GM18505 (cell line): Measurements from ENCODE around the gene NAV2.

Experiments
- ATAC-seq: cut with Tn5 transposase; IDR thresholded peaks from one replicate; pipeline ENCODE4 v1.9.1; 2021; ENCODE audit not compliant: unreplicated experiment
- POLR2A ChIP-seq: IDR thresholded peaks from 4 replicates; pipeline ENCODE4 v1.6.1; 2011; ENCODE audit warnings: borderline replicate concordance; ENCODE audit not compliant: insufficient read depth, insufficient read length; ENCODE audit errors: extremely low read depth

NAV2 gene

DNA sequence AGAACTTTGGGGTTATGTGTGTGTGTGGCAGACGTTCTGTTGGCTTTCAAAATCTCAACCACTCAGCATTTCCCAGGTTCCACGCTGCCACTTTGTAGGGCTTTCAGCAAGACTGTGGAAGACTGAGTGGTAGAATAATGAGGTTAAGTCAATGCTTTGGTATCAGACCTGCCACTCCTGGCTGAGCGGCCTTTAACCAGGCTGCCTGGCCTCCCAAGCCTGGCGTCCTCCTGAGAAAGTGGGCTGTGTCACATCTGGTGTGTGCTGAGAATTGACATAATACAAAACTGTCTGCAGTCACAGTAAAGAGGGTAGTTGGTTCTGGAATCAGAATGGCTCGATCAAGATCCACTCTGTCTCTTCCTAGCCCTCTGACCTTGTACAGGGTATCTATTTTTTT is 321.2 kb downstream of the NAV2 start:
- ATAC-seq = no peak
- TF ChIP-seq POLR2A = no peak

- ATAC-seq = no peak
- no peak for TF ChIP-seq POLR2A
These were observed 322.3 kb downstream of the NAV2 start for GRCh38 chr11:20034941-20035340.

DNA sequence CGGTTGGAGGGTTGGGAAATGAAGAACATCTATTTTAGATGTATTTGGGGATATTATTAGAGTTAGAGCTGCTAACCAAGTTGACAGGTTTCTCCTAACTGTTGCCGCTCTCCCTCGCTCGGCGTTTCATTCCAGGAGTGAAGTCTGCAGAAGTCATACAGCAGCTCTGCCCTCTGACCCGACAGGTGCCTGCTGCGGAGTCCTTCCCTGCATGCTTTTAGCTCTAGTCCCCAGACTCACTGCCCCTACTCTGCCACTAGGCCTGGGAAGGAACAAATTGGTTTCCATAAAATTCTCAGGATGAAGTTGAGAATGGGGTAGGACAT is 322.7 kb downstream of the NAV2 start:
- no peak for TF ChIP-seq POLR2A
- ATAC-seq = no peak

DNA sequence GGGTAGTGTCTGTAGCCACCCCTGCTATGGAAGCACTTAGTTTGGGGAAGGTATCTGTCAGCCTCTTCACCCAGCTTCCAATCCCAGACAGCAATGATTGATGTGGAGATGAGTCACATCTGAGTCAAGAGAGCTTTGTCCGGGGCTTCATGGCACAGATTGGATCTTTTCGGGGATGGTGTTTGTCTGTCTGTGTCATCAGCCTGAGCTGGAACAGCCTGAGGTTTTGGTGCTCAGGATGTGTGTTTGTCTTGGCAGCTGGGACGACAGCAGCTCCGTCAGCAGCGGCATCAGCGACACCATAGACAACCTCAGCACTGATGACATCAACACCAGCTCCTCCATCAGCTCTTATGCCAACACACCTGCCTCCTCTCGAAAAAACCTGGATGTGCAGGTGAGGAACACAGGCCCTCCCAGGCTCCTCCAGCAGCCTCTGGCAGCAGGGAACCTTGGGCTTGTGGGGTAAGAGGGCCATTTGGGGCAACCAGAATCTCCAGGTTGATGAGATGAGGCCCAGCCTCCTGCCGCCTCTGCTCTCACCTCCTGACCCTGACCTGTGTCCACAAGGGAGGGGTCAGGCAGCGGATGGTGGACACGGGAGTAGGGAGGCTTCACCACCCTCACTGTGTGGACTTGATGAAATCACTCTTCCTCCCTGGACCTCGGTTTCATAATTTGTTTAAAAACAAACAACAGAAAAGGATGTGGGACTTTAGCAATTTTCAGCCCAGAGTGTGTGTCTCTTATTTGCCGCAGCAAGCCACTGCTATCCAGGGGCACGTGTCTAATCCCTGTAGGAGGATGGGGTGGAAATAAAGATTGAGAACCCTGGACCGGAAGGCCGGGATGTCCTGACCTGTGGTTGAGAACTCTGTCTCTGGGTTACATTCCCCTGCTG is 323.3 kb downstream of the NAV2 start:
- TF ChIP-seq POLR2A = no peak
- ATAC-seq = no peak

- no peak for TF ChIP-seq POLR2A
These were observed 324.1 kb downstream of the NAV2 start for GRCh38 chr11:20036626-20037335.

GRCh38 chr11:20037396-20038153 is 324.9 kb downstream of the NAV2 start:
- no peak for TF ChIP-seq POLR2A
- peak; percentile 61 for ATAC-seq

More at GRCh38 chr11:20036626-20037335, 324.1 kb downstream of the NAV2 start:
- no peak for ATAC-seq

DNA sequence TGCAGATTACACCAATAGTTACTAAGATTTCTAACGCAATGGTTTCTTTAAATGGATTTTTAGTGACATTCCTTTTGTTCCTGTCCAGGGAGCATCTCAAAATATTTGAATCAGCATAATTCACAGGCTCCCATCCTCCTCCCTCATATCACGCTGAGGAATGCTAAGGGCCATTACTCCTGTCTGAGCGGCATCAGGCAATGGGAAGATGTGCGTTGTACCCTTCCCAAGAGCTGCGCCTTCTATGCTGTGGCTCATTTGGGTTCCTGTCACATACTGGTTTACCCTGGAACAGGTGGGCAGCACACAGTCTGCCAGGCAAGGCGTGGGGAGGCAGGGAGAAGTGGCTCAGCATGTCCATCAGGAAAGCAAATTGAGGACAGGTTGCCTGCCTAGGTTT is 325.8 kb downstream of the NAV2 start:
- ATAC-seq = no peak
- no peak for TF ChIP-seq POLR2A

GRCh38 chr11:20038972-20039371 is 326.3 kb downstream of the NAV2 start:
- TF ChIP-seq POLR2A = no peak

DNA sequence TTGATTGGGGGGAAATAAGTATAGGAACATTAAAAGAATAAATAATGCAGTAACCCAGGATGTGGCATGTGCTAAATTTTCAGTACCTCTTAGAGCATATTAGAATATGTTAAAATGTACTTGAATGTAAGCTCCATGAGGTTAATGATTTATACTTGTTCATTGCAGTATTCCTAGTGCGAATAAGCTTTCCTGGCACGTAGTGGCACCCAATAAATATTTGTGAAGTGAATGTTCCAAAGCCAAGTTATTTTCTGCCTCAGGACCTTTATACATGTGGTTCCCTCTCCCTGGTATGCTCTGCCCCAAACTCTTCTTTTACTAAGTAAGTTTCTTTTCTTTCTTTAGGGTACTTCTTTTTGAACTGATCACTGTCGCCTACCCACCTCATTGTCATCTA is 328.9 kb downstream of the NAV2 start:
- no peak for TF ChIP-seq POLR2A
- no peak for ATAC-seq

More at GRCh38 chr11:20038972-20039371, 326.3 kb downstream of the NAV2 start:
- no peak for ATAC-seq

DNA sequence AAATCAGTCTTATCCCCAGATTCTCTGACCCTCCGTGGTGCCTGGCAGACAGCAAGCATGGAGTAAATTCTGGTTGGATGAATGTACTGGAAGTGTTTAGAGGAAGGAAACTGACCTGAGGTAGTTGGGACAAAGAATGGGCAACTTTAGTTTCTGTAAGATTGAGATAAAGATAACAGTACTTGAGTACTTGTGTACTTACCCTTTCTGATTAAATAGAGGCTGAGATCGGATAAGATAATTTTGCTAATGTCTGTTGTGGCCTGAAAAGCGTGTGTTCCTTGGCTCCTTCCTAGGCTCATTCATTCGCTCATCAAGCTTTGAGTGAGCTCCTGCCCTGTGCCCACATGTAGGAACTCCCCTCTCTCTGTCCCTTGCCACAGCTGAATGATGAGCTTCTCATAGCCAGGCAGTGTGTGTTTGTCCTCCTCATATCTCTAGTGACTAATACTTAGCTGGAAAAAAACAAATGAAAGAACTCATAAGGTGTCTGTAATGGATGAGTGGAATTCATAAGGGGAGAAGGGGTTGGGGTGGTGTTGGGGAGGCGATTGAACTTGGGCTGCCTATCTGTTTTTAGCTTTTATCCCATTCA is 329.5 kb downstream of the NAV2 start:
- ATAC-seq = no peak
- no peak for TF ChIP-seq POLR2A

DNA sequence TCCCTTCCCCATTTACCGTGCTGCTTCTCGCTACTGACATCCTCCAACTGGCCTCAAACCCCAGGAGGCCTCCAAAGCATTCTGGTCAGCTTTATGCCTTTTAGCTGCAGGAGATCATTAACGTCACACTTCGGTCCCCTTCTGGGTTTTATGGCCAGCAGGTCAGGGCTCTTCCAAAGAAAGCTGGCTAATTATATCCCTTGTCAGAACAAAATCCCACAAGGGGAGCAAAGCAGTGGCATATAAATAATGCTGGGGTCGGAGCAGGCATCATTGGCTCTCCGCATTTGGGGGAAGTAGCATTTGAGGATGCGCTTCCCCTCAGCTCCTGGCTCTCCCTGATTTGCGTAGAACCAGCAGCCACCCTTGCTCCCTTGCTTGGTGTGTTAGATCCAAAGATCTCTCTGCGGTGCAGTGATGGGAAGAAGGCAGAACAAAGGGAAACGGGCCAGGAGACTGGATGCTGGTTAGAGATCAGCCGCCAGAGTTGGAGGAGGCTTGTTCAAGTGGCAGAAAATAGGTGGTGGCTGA is 330.2 kb downstream of the NAV2 start:
- TF ChIP-seq POLR2A = no peak
- no peak for ATAC-seq

DNA sequence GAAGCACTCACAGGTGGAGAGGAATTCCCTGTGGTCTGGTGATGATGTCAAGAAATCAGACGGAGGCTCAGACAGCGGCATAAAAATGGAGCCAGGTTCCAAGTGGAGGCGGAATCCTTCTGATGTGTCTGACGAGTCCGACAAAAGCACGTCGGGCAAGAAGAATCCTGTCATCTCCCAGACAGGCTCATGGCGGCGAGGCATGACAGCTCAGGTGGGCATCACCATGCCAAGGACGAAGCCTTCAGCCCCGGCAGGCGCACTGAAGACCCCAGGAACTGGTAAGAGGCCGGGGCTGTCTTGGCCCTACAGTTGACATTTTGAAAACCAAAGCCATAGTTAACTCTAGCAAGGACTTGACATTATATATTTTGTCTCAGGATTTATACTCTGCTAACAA is 331.4 kb downstream of the NAV2 start:
- no peak for TF ChIP-seq POLR2A
- ATAC-seq = no peak
